Stimulated activated CD4-positive, alpha-beta T cell treated with anti-CD3 and anti-CD28 coated beads, Interleukin-15, amount 100 ng/mL, for 48 hours (primary cell): ENCODE data around the gene PLEKHG4B.
"Not testable (repeated sequence)": the region's sequence is repeated elsewhere in the genome, so short reads cannot be mapped to it uniquely, and the experiment has no call there.

Experiments
- DNase-seq, 2 donors: peaks; one replicate each; pipeline ENCODE4 v3.0.0-alpha.2; 2020; ENCODE audit warnings: low read depth in 2 of 2

Gene PLEKHG4B

DNA sequence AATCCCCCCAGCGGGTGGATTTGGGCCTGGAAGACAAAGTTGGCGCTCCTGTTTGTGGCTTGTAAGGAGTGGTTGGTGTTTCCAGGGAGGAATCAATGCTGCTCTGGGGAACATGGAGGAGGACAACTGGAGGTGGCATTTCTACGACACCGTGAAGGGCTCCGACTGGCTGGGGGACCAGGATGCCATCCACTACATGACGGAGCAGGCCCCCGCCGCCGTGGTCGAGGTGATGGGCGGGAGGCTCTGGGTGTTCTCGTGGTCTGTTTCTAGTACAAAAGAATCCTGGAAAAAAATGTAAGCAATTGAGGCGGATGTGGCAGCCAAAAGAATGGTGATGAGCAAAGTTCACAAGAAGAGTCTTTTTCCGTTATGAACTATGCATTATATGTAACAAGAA lies 133.4 kb downstream of the PLEKHG4B start:
- DNase-seq = no peak

DNA sequence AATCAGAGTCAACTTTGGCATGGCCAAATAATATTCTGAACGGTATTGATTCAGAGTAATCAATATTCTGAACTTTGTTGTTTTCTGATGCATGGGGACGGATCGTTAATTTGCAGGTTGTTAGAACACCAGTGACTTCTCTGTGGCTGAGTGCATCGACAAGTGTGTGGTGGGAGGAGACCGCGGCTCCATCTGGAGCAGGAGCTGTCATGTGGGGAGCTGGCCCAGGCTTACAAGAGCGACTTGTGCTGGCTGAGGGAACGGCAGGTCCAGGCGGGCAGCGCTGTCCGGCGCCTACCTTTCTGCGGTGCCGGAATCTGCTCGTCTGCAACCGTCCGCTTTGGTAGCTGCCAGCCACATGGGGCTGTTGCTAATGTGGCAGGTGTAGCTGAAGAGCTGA lies 135.4 kb downstream of the PLEKHG4B start:
- not testable (repeated sequence) for DNase-seq

DNA sequence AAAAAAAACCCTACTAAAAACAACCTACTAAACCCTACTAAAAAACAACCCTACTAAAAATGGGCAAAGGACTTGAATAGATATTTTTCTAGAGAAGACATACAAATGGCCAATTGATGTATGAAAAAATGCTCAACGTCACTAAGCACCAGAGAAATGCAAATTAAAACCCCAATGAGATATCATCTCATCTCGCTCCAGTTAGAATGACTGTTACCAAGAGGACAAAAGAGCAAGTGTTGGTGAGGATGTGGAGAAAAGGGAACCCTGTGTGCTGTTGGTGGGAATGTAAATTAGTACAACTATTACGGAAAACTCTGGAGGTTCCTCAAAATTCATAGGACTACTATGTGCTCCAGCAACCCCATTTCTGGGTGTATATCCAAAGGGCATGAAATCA lies 136.9 kb downstream of the PLEKHG4B start:
- no peak for DNase-seq

- DNase-seq = no peak
Observed at GRCh38 chr5:230711-231110, 138.7 kb downstream of the PLEKHG4B start.

GRCh38 chr5:231661-232060 lies 139.7 kb downstream of the PLEKHG4B start:
- DNase-seq = no peak

- not testable (repeated sequence) for DNase-seq
Observed at GRCh38 chr5:233426-233825, 141.5 kb downstream of the PLEKHG4B start.

DNA sequence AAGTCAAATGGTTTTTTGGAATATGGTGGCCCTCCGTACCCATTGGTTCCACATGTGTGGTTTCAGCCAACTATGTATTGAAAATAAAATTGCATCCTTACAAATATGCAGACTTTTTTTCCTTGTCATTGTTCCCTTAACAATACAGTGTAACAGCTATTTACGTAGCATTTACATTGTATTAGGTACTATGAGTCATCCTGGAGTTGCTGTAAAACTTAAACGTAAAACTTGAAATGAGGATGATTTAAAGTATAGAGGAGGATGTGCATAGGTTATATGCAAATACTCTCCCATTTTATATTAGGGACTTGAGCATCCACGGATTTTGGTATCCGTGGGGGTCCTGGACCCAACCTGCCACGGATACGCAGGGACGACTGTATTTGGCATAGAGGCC lies 142.5 kb downstream of the PLEKHG4B start:
- no peak for DNase-seq

DNA sequence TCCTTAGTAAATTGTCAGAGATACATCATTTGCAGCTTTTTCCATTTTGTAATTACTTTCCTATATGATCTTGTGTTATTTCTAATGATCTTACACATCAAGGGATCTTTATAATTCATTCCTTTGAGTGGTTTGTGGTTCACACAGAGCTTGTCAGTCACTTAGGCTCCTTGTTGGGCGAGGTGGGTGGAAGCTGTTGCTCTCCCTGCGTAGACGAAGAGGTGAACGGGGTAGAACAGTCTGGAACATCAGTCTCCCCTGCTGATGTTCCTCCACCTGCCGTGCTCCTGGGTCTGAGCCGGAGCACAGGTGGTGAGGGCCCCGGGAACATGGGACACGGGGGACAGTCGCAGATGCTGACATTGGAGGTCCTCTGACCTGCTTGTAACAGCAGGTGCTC lies 143.6 kb downstream of the PLEKHG4B start:
- DNase-seq = not testable (repeated sequence)

DNA sequence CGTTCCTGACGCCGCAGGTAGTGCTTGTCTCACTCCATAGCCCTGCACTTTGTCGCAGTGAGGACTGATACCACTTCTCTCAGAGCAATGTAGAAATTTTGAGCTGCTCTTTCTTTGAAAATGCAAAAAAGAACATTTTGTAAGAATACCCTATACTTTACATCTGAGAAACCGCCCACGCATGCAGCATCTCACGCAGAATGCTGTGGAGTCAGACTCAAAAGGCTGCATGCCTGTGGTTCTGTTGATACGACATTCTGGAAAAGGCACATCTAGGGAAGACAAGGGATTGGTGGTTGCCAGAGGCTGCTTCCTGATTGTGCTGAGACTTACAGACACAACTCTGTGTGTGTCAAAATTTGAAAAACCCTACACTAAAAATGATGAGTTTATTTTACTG lies 146.0 kb downstream of the PLEKHG4B start:
- DNase-seq = not testable (repeated sequence)
